Mucosa of descending colon (tissue), 3 donors: ENCODE measurements around the gene MAML3. TPM values are rescaled to one million over a fixed set of nuclear protein-coding genes. Genes with fewer than 3 reads are reported as not detected.

Experiments used
- ATAC-seq: fragments of 200-7000 bp; cut with Tn5 transposase; one replicate; pipeline ENCODE4 v1.9.1; 2020; ENCODE audit warnings: mild to moderate bottlenecking, moderate library complexity
- DNase-seq, 3 donors: peaks; one replicate each; pipeline ENCODE4 v3.0.0-alpha.2; 2020
- H3K36me3 ChIP-seq: fragments of 200-600 bp; one replicate; pipeline ENCODE4 v1.8.0; 2021; ENCODE audit warnings: low read depth, mild to moderate bottlenecking
- H3K4me1 ChIP-seq: fragments of 200-600 bp; one replicate; pipeline ENCODE4 v1.8.0; 2021; ENCODE audit warnings: low read depth, mild to moderate bottlenecking
- H3K4me3 ChIP-seq: fragments of 200-600 bp; one replicate; pipeline ENCODE4 v1.8.0; 2021; ENCODE audit warnings: mild to moderate bottlenecking
- H3K9me3 ChIP-seq: fragments of 200-600 bp; one replicate; pipeline ENCODE4 v1.8.0; 2021; ENCODE audit warnings: mild to moderate bottlenecking
- intact Hi-C, 2 donors: fragments of 100-400 bp; cut with DNase I in 1 of 2; cut with micrococcal nuclease in 1 of 2; formaldehyde crosslinking; loops; one replicate each; pipeline versions ENCODE4 v1.11.0 to v1.11.1; 2022; cut with DNase I, micrococcal nuclease
- total RNA-seq, 3 donors: library from RNA; stranded (reverse); fragmentation: NEBNext Ultra II Directional in 2 of 3; extraction: Animal tissue kit (Norgen Biotek cat#: 25700) in 2 of 3; gene quantifications; one replicate each; pipeline versions ENCODE4 v1.2.1 to v1.2.4, GENCODE V29; 2021 to 2023
- TF ChIP-seq, protein P1 (sequence below): fragments of 200-600 bp; IDR thresholded peaks from one replicate; pipeline ENCODE4 v1.8.0; 2022; ENCODE audit warnings: antibody characterized with exemption, mild to moderate bottlenecking
- donor health status: DM: no; HTN: no; CAD: no; lungs with moderate emphysema.
- donor health status: DM: no; HTN: no; CAD: no.
- donor health status: DM: no; HTN: yes; CAD: no.

MAML3 gene
- total RNA-seq, 3 donors from 2014 or later: 10.4 to 23.5 (median 14.8) TPM

DNA sequence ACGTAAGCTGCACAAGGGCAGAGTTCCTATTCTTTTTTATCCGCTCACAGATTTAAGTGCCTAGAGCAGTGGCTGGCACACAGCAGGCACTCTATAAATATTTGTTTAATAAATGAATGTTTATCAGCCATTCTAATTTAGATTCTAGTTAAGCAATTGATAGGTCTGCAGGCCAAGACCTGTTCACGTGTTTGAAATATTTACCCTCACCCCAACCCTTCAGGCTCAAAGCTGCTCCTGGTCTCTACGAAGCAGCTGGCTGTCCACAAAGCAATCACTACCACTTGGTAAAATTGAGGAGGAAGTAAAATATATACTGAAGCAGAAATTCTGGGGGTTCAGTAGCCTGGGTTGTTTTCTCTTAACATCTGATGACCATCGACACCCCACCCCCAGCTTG, 330.2 kb downstream of the MAML3 start:
- H3K4me1 ChIP-seq: no peaks in the 10 kb centered on the region
- intact Hi-C loops: no loop called here
- ATAC-seq: no peak

DNA sequence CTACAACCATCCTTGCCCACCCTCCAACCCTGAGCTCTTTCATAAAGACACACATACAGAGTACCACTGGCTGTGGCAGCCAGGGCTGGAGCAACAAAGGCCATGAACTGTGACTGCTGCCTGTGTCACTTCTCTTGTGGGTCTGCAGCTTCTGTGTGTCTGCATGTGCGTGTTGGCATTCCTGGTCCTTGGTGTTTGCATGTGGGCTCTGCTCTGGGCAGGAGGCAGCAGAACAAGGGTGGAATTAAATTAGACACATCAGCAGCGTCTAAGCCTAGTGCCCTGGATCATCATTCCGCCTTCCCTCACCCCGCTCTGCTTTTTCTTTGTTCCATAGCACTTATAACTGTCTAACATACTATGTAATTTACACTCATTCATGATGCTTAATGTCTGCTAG, 330.6 kb downstream of the MAML3 start:
- ATAC-seq: no peak
- no peak for DNase-seq

More for the DNA sequence above, 330.2 kb downstream of the MAML3 start:
- no peak for DNase-seq
- no peak overlapping the region for H3K4me3 ChIP-seq
- no peaks in the 10 kb centered on the region for H3K36me3 ChIP-seq
- TF ChIP-seq, protein P1, sequence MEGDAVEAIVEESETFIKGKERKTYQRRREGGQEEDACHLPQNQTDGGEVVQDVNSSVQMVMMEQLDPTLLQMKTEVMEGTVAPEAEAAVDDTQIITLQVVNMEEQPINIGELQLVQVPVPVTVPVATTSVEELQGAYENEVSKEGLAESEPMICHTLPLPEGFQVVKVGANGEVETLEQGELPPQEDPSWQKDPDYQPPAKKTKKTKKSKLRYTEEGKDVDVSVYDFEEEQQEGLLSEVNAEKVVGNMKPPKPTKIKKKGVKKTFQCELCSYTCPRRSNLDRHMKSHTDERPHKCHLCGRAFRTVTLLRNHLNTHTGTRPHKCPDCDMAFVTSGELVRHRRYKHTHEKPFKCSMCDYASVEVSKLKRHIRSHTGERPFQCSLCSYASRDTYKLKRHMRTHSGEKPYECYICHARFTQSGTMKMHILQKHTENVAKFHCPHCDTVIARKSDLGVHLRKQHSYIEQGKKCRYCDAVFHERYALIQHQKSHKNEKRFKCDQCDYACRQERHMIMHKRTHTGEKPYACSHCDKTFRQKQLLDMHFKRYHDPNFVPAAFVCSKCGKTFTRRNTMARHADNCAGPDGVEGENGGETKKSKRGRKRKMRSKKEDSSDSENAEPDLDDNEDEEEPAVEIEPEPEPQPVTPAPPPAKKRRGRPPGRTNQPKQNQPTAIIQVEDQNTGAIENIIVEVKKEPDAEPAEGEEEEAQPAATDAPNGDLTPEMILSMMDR: no peak
- no peaks in the 10 kb centered on the region for H3K9me3 ChIP-seq

DNA sequence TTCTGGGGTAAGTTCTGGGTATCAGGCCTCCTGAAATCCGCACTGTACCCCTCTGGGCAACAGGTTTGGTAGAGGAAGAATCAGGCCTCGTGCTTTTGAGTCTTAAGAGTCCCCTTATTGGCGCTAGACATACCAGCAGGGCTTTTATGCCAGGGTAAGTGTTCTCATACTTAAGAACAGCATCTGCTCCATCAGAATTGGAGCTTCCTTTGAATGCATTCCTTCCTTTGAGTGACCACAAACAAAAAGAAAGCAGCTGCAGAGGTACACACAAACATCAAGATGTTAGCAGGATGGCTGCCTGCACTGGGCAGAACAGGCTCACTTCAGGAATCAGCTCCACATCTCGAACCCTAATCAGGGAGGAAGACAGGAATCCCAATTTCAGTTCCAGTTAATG, 331.6 kb downstream of the MAML3 start:
- intact Hi-C loops: no loop called here
- DNase-seq (no peak), ATAC-seq (no peak)
- TF ChIP-seq, protein P1: no peak
- Histone ChIP-seq H3K36me3 (no peaks in the 10 kb centered on the region), H3K9me3 (no peaks in the 10 kb centered on the region), H3K4me3 (no peak overlapping the region), H3K4me1 (no peaks in the 10 kb centered on the region)

More for the DNA sequence above, 330.6 kb downstream of the MAML3 start:
- no peaks in the 10 kb centered on the region for H3K9me3 ChIP-seq
- no peaks in the 10 kb centered on the region for H3K4me1 ChIP-seq
- H3K36me3 ChIP-seq: no peaks in the 10 kb centered on the region
- H3K4me3 ChIP-seq: no peak overlapping the region
- intact Hi-C loops: no loop called here
- TF ChIP-seq, protein P1: no peak

DNA sequence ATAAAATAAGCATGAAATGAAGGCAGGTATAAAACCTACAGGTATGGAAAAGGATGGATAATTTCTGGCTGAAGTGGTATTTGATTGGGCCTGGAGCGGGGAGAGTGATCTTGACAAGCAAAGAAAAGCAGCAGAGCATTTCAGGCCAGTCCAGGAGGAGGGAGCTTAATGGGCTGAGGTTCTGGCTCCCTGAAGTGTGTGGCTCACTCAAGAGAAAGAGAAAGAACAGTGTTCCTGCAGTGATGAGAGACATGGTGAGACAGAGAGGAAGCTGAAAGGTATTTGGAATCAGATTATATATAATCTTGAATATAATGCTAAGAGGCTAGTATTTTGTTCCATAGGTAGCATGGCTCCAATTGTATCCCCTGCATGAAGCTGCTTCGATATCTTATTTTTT, 334.9 kb downstream of the MAML3 start:
- intact Hi-C loops: no loop called here
- Histone ChIP-seq H3K4me3 (no peak overlapping the region), H3K4me1 (peaks cover 12% of the 10 kb centered on the region), H3K9me3 (no peaks in the 10 kb centered on the region), H3K36me3 (no peaks in the 10 kb centered on the region)
- DNase-seq: no peak
- ATAC-seq: no peak
- TF ChIP-seq, protein P1: no peak

DNA sequence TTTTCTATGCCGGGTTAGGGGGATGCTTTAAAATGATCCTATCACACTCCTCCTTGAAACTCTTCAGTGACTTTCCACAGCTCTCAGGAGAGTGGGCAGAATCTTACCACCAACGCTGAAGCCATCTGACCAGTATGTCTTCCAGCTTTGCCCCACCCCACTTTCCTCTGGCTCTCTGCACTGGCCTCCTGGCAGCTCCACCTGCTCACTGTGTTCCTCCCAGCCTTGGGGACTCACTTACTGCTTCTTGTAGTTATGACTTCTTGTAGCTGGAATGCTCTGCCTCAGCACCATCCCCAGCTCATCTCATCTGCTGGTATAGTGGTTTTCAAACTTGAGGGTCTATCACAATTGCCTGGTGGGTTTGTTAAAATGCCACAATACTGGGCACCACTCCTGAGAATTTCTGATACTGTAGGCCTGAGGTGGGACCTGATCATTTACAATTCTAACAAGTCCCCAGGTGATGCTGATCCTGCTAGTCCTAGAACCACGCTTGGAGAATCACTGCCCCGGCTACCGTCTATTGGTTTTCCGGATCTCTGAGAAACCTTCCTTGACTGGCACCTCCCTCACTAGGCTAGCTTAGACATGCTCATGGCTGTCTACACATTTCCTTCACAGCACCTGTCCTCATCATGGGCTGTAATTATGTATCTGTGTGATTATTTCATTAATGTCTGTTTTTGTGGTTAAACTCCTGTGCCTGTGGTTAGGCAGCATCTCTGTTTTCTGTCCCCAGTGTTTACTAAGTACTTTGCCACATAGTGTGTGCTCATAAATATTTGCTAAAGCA, 336.1 kb downstream of the MAML3 start:
- DNase-seq: no peak

More for the DNA sequence above, 336.1 kb downstream of the MAML3 start:
- H3K4me1 ChIP-seq: peaks cover 12% of the 10 kb centered on the region
- no peaks in the 10 kb centered on the region for H3K9me3 ChIP-seq
- no peaks in the 10 kb centered on the region for H3K36me3 ChIP-seq
- intact Hi-C loops: no loop called here
- ATAC-seq: peak; percentile 11
- TF ChIP-seq, protein P1: no peak
- H3K4me3 ChIP-seq: no peak overlapping the region
